B cell (primary cell): Measurements from ENCODE around the gene CABLES2. TPM values are rescaled to one million over a fixed set of nuclear protein-coding genes. Genes with fewer than 3 reads are reported as not detected.

ENCODE experiments used
- ATAC-seq: fragments of 200-7000 bp; cut with Tn5 transposase; one replicate; pipeline ENCODE4 v1.10.0; 2021; ENCODE audit warnings: low read depth, mild to moderate bottlenecking, moderate number of reproducible peaks, moderate library complexity
- CTCF ChIA-PET: fragments of 350-600 bp; sonication (Branson Sonifier 250); formaldehyde crosslinking; loops from one replicate; lab custom pipeline; 2021; ENCODE audit warnings: antibody characterized with exemption, inconsistent platforms; lab: Charles Lee
- POLR2A ChIA-PET: fragments of 350-600 bp; sonication (Branson Sonifier 250); formaldehyde crosslinking; loops from one replicate; lab custom pipeline; 2021; ENCODE audit warnings: antibody characterized with exemption; lab: Charles Lee
- DNase-seq: peaks from one replicate; pipeline ENCODE4 v3.0.0; 2013
- H2AFZ ChIP-seq: 2 replicates; pipeline ENCODE4 v1.6.1; 2012; ENCODE audit warnings: mild to moderate bottlenecking, low read depth, low read length; ENCODE audit not compliant: insufficient read depth, poor library complexity, severe bottlenecking
- H3K27ac ChIP-seq, 2 donors: 1 replicate in 1 of 2; 2 replicates in 1 of 2; pipeline ENCODE4 v1.5.1; 2012 to 2013; ENCODE audit warnings: low read length in 2 of 2, mild to moderate bottlenecking in 2 of 2, moderate library complexity in 1 of 2
- H3K27me3 ChIP-seq, 4 experiments: fragments of 200-600 bp in 1 of 4; sonication (generic) in 1 of 4; replicated peaks in 1 of 4; 1 replicate in 2 of 4; 2 replicates in 2 of 4; pipeline versions ENCODE4 v1.6.1 to v1.7.0; 2013 to 2016; ENCODE audit warnings: low read length in 3 of 4, mild to moderate bottlenecking in 2 of 4, mixed read lengths in 1 of 4, moderate library complexity in 1 of 4; ENCODE audit not compliant: insufficient read depth in 4 of 4, control insufficient read depth in 3 of 4; ENCODE audit errors: control extremely low read depth in 1 of 4
- H3K36me3 ChIP-seq, 2 experiments: replicated peaks in 1 of 2; 1 replicate in 1 of 2; 2 replicates in 1 of 2; pipeline versions ENCODE4 v1.6.1 to v1.7.1; 2013; ENCODE audit warnings: low read length in 1 of 2; ENCODE audit not compliant: insufficient read depth in 2 of 2, control insufficient read depth in 1 of 2; ENCODE audit errors: control extremely low read depth in 1 of 2, extremely low read depth in 1 of 2
- H3K4me1 ChIP-seq, 2 donors: fragments of 200-600 bp in 1 of 2; sonication (generic) in 1 of 2; 1 replicate in 1 of 2; 2 replicates in 1 of 2; pipeline versions ENCODE4 v1.5.1 to v1.6.1; 2013 to 2017; ENCODE audit warnings: low read length in 2 of 2; ENCODE audit not compliant: control insufficient read depth in 2 of 2, insufficient read depth in 2 of 2
- H3K4me2 ChIP-seq: replicated peaks from 2 replicates; pipeline ENCODE3; 2012; ENCODE audit warnings: mild to moderate bottlenecking, low read depth, low read length; ENCODE audit not compliant: poor library complexity, severe bottlenecking
- H3K4me3 ChIP-seq, 5 experiments: fragments of 200-600 bp in 1 of 5; sonication (generic) in 1 of 5; 1 replicate in 3 of 5; 2 replicates in 2 of 5; pipeline versions ENCODE4 v1.5.1 to v1.7.0; 2011 to 2016; ENCODE audit warnings: low read length in 4 of 5, mild to moderate bottlenecking in 4 of 5, low read depth in 2 of 5, control low read depth in 1 of 5, moderate library complexity in 1 of 5; ENCODE audit not compliant: insufficient read depth in 1 of 5; ENCODE audit errors: control extremely low read depth in 1 of 5, extremely low read depth in 1 of 5
- H3K79me2 ChIP-seq: fragments of 200-600 bp; sonication (generic); one replicate; pipeline ENCODE4 v1.6.0; 2016; ENCODE audit warnings: low read length; ENCODE audit not compliant: control insufficient read depth, insufficient read depth
- H3K9ac ChIP-seq: fragments of 200-600 bp; sonication (generic); 2 replicates; pipeline ENCODE4 v1.6.1; 2017; ENCODE audit warnings: mild to moderate bottlenecking, low read length, moderate library complexity
- H3K9me3 ChIP-seq, 3 donors: one replicate each; pipeline versions ENCODE4 v1.6.1 to v1.7.1; 2013; ENCODE audit warnings: low read length in 2 of 3; ENCODE audit not compliant: control insufficient read depth in 2 of 3, insufficient read depth in 1 of 3; ENCODE audit errors: control extremely low read depth in 1 of 3
- H4K20me1 ChIP-seq: 2 replicates; pipeline ENCODE4 v1.6.0; 2012; ENCODE audit warnings: mild to moderate bottlenecking, low read length; ENCODE audit not compliant: insufficient read depth, control insufficient read depth, poor library complexity, severe bottlenecking
- H3K27ac Mint-ChIP-seq: one replicate; pipeline ENCODE4 v1.8.0; 2021; ENCODE audit warnings: mixed read lengths
- H3K27me3 Mint-ChIP-seq: one replicate; pipeline ENCODE4 v1.8.0; 2021; ENCODE audit warnings: mixed read lengths
- H3K4me1 Mint-ChIP-seq: one replicate; pipeline ENCODE4 v1.8.0; 2021; ENCODE audit warnings: mixed read lengths
- H3K4me3 Mint-ChIP-seq: one replicate; pipeline ENCODE4 v1.8.0; 2021; ENCODE audit warnings: mixed read lengths
- H3K9me3 Mint-ChIP-seq: one replicate; pipeline ENCODE4 v1.8.0; 2022; ENCODE audit warnings: mixed read lengths; ENCODE audit not compliant: insufficient read depth
- CTCF ChIP-seq: fragments of 200-600 bp; IDR thresholded peaks from one replicate; pipeline ENCODE4 v1.8.0; 2022; ENCODE audit warnings: antibody characterized with exemption, mild to moderate bottlenecking
- EZH2 ChIP-seq: IDR thresholded peaks from 2 replicates; pipeline ENCODE4 v1.6.1; 2012; ENCODE audit warnings: borderline replicate concordance, low read depth, mild to moderate bottlenecking, moderate library complexity, low read length; ENCODE audit not compliant: insufficient read depth, poor library complexity, severe bottlenecking
- WGBS: methylation state at CpG from one replicate; pipeline ENCODE4 v1.1.5; 2013; ENCODE audit warnings: missing lambda C conversion rate; ENCODE audit not compliant: insufficient coverage; 5-methylcytosine and 5-hydroxymethylcytosine counted together
- intact Hi-C: fragments of 100-400 bp; cut with micrococcal nuclease; formaldehyde crosslinking; loops from one replicate; pipeline ENCODE4 v1.10.0; 2022
- polyA plus RNA-seq: library from polyadenylated mRNA; depleted of rRNA; stranded (reverse); fragments of >200 nt; gene quantifications from 2 replicates; pipeline ENCODE4 v1.2.3, GENCODE V29; 2012
- total RNA-seq, 2 donors: library from RNA; stranded (reverse); fragments of 120-200 nt in 1 of 2; gene quantifications; 1 replicate in 1 of 2; 2 replicates in 1 of 2; pipeline versions ENCODE4 v1.2.3 to v1.2.4, GENCODE V29; 2013 to 2022

The CABLES2 gene
- total and polyA plus RNA-seq, 2 donors (not counting 1 experiment from before 2014, with no cell fraction given) = 4.8 to 8.2 TPM

- no peaks in the 10 kb centered on the region for H3K27me3 Mint-ChIP-seq
- TF ChIP-seq CTCF (no peak), EZH2 (no peak)
- H4K20me1 ChIP-seq = peaks cover 16% of the 10 kb centered on the region
- no peaks in the 10 kb centered on the region for H3K4me1 ChIP-seq
- no peaks in the 10 kb centered on the region for H3K4me1 Mint-ChIP-seq
- H3K4me2 ChIP-seq = no peak overlapping the region
- POLR2A ChIA-PET = no interaction called here
- H3K79me2 ChIP-seq = no peaks in the 10 kb centered on the region
- peaks cover 0 to 7% (median 0%) of the 10 kb centered on the region in 3 donors for H3K9me3 ChIP-seq
- no peak for ATAC-seq
- H2AFZ ChIP-seq = no peak overlapping the region
- DNase-seq = no peak
- no peaks in the 10 kb centered on the region for H3K9me3 Mint-ChIP-seq
- H3K4me3 ChIP-seq = no peak overlapping the region
- intact Hi-C loops = no loop called here
- H3K4me3 Mint-ChIP-seq = no peak overlapping the region
- H3K27ac Mint-ChIP-seq = no peak overlapping the region
- no peaks in the 10 kb centered on the region for H3K27me3 ChIP-seq
- no peak overlapping the region for H3K9ac ChIP-seq
- H3K27ac ChIP-seq = no peak overlapping the region
- CTCF ChIA-PET = no interaction called here
- H3K36me3 ChIP-seq = peaks cover 0 to 11% of the 10 kb centered on the region in 2 experiments
- 93% methylated on average over 23 of the region's 27 CpGs for WGBS
Measured at GRCh38 chr20:62395311-62396242, 11.5 kb downstream of the CABLES2 start.
